Body of pancreas (tissue), 4 donors: ENCODE results near the gene WNT9B.
"Not testable (repeated sequence)": the region's sequence is repeated elsewhere in the genome, so short reads cannot be mapped to it uniquely, and the experiment has no call there.

Source experiments
- POLR2A ChIP-seq, 3 donors: fragments of 450-650 bp; IDR thresholded peaks; one replicate each; pipeline ENCODE4 v1.6.1; 2016; ENCODE audit warnings: antibody characterized with exemption in 3 of 3, mild to moderate bottlenecking in 2 of 3
- TF ChIP-seq, protein P1 (sequence below), 7 experiments: fragments of 450-650 bp in 4 of 7; fragments of 200-600 bp in 3 of 7; sonication (generic) in 3 of 7; IDR thresholded peaks; one replicate each; pipeline ENCODE4 v1.5.1; 2016 to 2019; ENCODE audit warnings: antibody characterized with exemption in 7 of 7

DNA sequence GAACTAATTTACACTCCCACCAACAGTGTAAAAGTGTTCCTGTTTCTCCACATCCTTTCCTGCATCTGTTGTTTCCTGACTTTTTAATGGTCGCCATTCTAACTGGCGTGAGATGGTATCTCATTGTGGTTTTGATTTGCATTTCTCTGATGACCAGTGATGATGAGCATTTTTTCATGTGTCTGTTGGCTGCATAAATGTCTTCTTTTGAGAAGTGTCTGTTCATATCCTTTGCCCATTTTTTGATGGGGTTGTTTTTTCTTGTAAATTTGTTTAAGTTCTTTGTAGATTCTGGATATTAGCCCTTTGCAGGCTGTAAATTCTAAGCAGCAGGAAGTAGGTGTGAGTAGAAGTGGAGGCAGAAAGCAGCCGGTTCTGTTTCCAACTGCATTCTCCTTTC, 10.8 kb upstream of the WNT9B start:
- TF ChIP-seq, protein P1, sequence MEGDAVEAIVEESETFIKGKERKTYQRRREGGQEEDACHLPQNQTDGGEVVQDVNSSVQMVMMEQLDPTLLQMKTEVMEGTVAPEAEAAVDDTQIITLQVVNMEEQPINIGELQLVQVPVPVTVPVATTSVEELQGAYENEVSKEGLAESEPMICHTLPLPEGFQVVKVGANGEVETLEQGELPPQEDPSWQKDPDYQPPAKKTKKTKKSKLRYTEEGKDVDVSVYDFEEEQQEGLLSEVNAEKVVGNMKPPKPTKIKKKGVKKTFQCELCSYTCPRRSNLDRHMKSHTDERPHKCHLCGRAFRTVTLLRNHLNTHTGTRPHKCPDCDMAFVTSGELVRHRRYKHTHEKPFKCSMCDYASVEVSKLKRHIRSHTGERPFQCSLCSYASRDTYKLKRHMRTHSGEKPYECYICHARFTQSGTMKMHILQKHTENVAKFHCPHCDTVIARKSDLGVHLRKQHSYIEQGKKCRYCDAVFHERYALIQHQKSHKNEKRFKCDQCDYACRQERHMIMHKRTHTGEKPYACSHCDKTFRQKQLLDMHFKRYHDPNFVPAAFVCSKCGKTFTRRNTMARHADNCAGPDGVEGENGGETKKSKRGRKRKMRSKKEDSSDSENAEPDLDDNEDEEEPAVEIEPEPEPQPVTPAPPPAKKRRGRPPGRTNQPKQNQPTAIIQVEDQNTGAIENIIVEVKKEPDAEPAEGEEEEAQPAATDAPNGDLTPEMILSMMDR (IDR thresholded peaks at IDR 0.05): not testable (repeated sequence)
- not testable (repeated sequence) for TF ChIP-seq POLR2A (IDR thresholded peaks at IDR 0.05)
